Hematopoietic multipotent progenitor cell treated with erythropoietin and hydrocortisone succinate and interleukin-3 and kit ligand, for 4 days (in vitro differentiated cells): ENCODE data around the gene IL1RAP.

Experiments
- DNase-seq: peaks from one replicate; pipeline ENCODE4 v3.0.0-alpha.2; 2015

IL1RAP gene

GRCh38 chr3:190580417-190580816 lies 66.5 kb downstream of the IL1RAP start:
- DNase-seq = no peak

GRCh38 chr3:190581041-190581541 lies 67.2 kb downstream of the IL1RAP start:
- peak; percentile 70 for DNase-seq

- no peak for DNase-seq
Observed at GRCh38 chr3:190582667-190583066, 68.8 kb downstream of the IL1RAP start.

- DNase-seq = peak; percentile 54
Observed at GRCh38 chr3:190585805-190586630, 72.1 kb downstream of the IL1RAP start.

- peak; percentile 53 for DNase-seq
Observed at GRCh38 chr3:190586631-190587011, 72.7 kb downstream of the IL1RAP start.

GRCh38 chr3:190588570-190588969 lies 74.7 kb downstream of the IL1RAP start:
- peak; percentile 36 for DNase-seq

GRCh38 chr3:190589326-190589725 lies 75.4 kb downstream of the IL1RAP start:
- no peak for DNase-seq

- DNase-seq = no peak
Observed at GRCh38 chr3:190591080-190591479, 77.2 kb downstream of the IL1RAP start.

GRCh38 chr3:190593075-190593474 lies 79.2 kb downstream of the IL1RAP start:
- DNase-seq = no peak

GRCh38 chr3:190594171-190594570 lies 80.3 kb downstream of the IL1RAP start:
- DNase-seq = no peak

GRCh38 chr3:190595179-190595795 lies 81.4 kb downstream of the IL1RAP start:
- no peak for DNase-seq

GRCh38 chr3:190595807-190596206 lies 81.9 kb downstream of the IL1RAP start:
- DNase-seq = no peak

GRCh38 chr3:190596349-190597285 lies 82.7 kb downstream of the IL1RAP start:
- no peak for DNase-seq

GRCh38 chr3:190597291-190597690 lies 83.4 kb downstream of the IL1RAP start:
- DNase-seq = no peak

GRCh38 chr3:190601622-190602021 lies 87.7 kb downstream of the IL1RAP start:
- DNase-seq = no peak

GRCh38 chr3:190605385-190605784 lies 91.5 kb downstream of the IL1RAP start:
- DNase-seq = no peak

GRCh38 chr3:190606596-190606995 lies 92.7 kb downstream of the IL1RAP start:
- DNase-seq = no peak

GRCh38 chr3:190607021-190607420 lies 93.1 kb downstream of the IL1RAP start:
- no peak for DNase-seq

- DNase-seq = no peak
Observed at GRCh38 chr3:190608850-190609589, 95.1 kb downstream of the IL1RAP start.

GRCh38 chr3:190614226-190615059 lies 100.6 kb downstream of the IL1RAP start:
- DNase-seq = peak; percentile 52

GRCh38 chr3:190615060-190615384 lies 101.1 kb downstream of the IL1RAP start:
- DNase-seq = no peak

- no peak for DNase-seq
Observed at GRCh38 chr3:190615607-190616006, 101.7 kb downstream of the IL1RAP start.
